Stimulated activated CD8-positive, alpha-beta memory T cell treated with anti-CD3 and anti-CD28 coated beads, Interleukin-2, amount 100 ng/mL, for 1 hour (primary cell): ENCODE data around the gene EYA2.

Experiments used
- DNase-seq, 2 donors: peaks; one replicate each; pipeline ENCODE4 v3.0.0-alpha.2; 2020; ENCODE audit warnings: low read depth in 2 of 2

Gene EYA2

GRCh38 chr20:47036091-47036870 lies 141.6 kb downstream of the EYA2 start:
- DNase-seq, result no peak

GRCh38 chr20:47038566-47039560 lies 144.2 kb downstream of the EYA2 start:
- no peak for DNase-seq

GRCh38 chr20:47040506-47041125 lies 146.0 kb downstream of the EYA2 start:
- no peak for DNase-seq

- DNase-seq, result no peak
Measured at GRCh38 chr20:47041396-47041899, 146.8 kb downstream of the EYA2 start.

- no peak for DNase-seq
Measured at GRCh38 chr20:47042464-47042863, 147.8 kb downstream of the EYA2 start.

GRCh38 chr20:47043086-47043485 lies 148.4 kb downstream of the EYA2 start:
- DNase-seq, result no peak

GRCh38 chr20:47044938-47045337 lies 150.3 kb downstream of the EYA2 start:
- DNase-seq, result no peak

- no peak for DNase-seq
Measured at GRCh38 chr20:47048054-47048453, 153.4 kb downstream of the EYA2 start.

GRCh38 chr20:47049771-47050170 lies 155.1 kb downstream of the EYA2 start:
- DNase-seq, result no peak

GRCh38 chr20:47050996-47051395 lies 156.4 kb downstream of the EYA2 start:
- no peak for DNase-seq

- no peak for DNase-seq
Measured at GRCh38 chr20:47051936-47052526, 157.4 kb downstream of the EYA2 start.

GRCh38 chr20:47054506-47054905 lies 159.9 kb downstream of the EYA2 start:
- no peak for DNase-seq

- DNase-seq, result no peak
Measured at GRCh38 chr20:47054945-47055344, 160.3 kb downstream of the EYA2 start.

- no peak for DNase-seq
Measured at GRCh38 chr20:47055699-47056369, 161.2 kb downstream of the EYA2 start.

GRCh38 chr20:47057661-47058060 lies 163.0 kb downstream of the EYA2 start:
- no peak for DNase-seq

GRCh38 chr20:47058236-47058635 lies 163.6 kb downstream of the EYA2 start:
- DNase-seq, result no peak

- no peak for DNase-seq
Measured at GRCh38 chr20:47059536-47059935, 164.9 kb downstream of the EYA2 start.

GRCh38 chr20:47061549-47061948 lies 166.9 kb downstream of the EYA2 start:
- no peak for DNase-seq

- no peak for DNase-seq
Measured at GRCh38 chr20:47062226-47062890, 167.7 kb downstream of the EYA2 start.

GRCh38 chr20:47063407-47063806 lies 168.8 kb downstream of the EYA2 start:
- DNase-seq, result no peak

GRCh38 chr20:47063808-47064207 lies 169.2 kb downstream of the EYA2 start:
- no peak for DNase-seq
